Right lobe of liver (tissue), 6 donors: ENCODE measurements around the gene RASSF7. TPM values are rescaled to one million over a fixed set of nuclear protein-coding genes. Genes with fewer than 3 reads are reported as not detected.

ENCODE experiments used
- ATAC-seq, 4 donors: fragments of 200-7000 bp; cut with Tn5 transposase; one replicate each; pipeline ENCODE4 v1.9.1; 2020; ENCODE audit warnings: mild to moderate bottlenecking in 4 of 4, moderate library complexity in 4 of 4
- DNase-seq, 3 donors: peaks; one replicate each; pipeline ENCODE4 v3.0.0-alpha.2; 2020
- H3K27ac ChIP-seq, 3 donors: fragments of 200-600 bp; one replicate each; pipeline ENCODE4 v1.8.0; 2022
- H3K27me3 ChIP-seq, 2 donors: fragments of 200-600 bp; one replicate each; pipeline ENCODE4 v1.8.0; 2022
- H3K36me3 ChIP-seq, 4 donors: fragments of 200-600 bp; sonication (generic) in 1 of 4; one replicate each; pipeline versions ENCODE4 v1.5.1 to v1.8.0; 2017 to 2022; ENCODE audit warnings: control low read depth in 1 of 4
- H3K4me1 ChIP-seq, 4 donors: fragments of 200-600 bp; sonication (generic) in 1 of 4; one replicate each; pipeline versions ENCODE4 v1.5.1 to v1.8.0; 2017 to 2022; ENCODE audit warnings: control low read depth in 1 of 4
- H3K4me3 ChIP-seq, 3 donors: fragments of 200-600 bp; one replicate each; pipeline ENCODE4 v1.8.0; 2022
- H3K9me3 ChIP-seq, 4 donors: fragments of 200-600 bp; sonication (generic) in 1 of 4; one replicate each; pipeline versions ENCODE4 v1.5.1 to v1.8.0; 2017 to 2022; ENCODE audit warnings: control low read depth in 1 of 4
- POLR2A ChIP-seq: fragments of 450-650 bp; IDR thresholded peaks from one replicate; pipeline ENCODE4 v1.6.1; 2017; ENCODE audit warnings: antibody characterized with exemption, mild to moderate bottlenecking
- WGBS: methylation state at CpG from one replicate; pipeline ENCODE4 v1.1.6; 2018; ENCODE audit warnings: low coverage, low lambda C conversion rate; ENCODE audit not compliant: insufficient coverage; ENCODE audit errors: missing lambda C conversion rate; 5-methylcytosine and 5-hydroxymethylcytosine counted together
- intact Hi-C, 2 donors: fragments of 100-400 bp; cut with DNase I; formaldehyde crosslinking; loops; one replicate each; pipeline versions ENCODE4 v1.11.2 to v1.14.1; 2022
- long read RNA-seq: library from polyadenylated mRNA; unstranded; transcript quantifications from one replicate; pipeline ENCODE4 v2.0.0, GENCODE V29; 2019
- total RNA-seq, 6 experiments: library from RNA; depleted of rRNA in 2 of 6; stranded (reverse); fragments of >200 nt in 2 of 6; fragmentation: NEBNext Ultra II Directional in 3 of 6; extraction: Animal tissue kit (Norgen Biotek cat#: 25700) in 3 of 6; gene quantifications; one replicate each; pipeline versions ENCODE4 v1.1.0 to v1.2.4, GENCODE V29; 2016 to 2023
- TF ChIP-seq, protein P1 (sequence below), 4 donors: fragments of 200-600 bp in 3 of 4; fragments of 450-650 bp in 1 of 4; IDR thresholded peaks; one replicate each; pipeline versions ENCODE4 v1.5.1 to v1.8.0; 2016 to 2022; ENCODE audit warnings: antibody characterized with exemption in 4 of 4, mild to moderate bottlenecking in 2 of 4
- donor health status: DM: no; HTN: yes; CAD: no.
- donor health status: DM: no; HTN: no; CAD: no.
- donor health status: DM: no; HTN: no; CAD: no.
- donor health status: DM: no; HTN: yes; CAD: no.
- donor health status: DM: no; HTN: yes; CAD: no.

The RASSF7 gene, protein sequence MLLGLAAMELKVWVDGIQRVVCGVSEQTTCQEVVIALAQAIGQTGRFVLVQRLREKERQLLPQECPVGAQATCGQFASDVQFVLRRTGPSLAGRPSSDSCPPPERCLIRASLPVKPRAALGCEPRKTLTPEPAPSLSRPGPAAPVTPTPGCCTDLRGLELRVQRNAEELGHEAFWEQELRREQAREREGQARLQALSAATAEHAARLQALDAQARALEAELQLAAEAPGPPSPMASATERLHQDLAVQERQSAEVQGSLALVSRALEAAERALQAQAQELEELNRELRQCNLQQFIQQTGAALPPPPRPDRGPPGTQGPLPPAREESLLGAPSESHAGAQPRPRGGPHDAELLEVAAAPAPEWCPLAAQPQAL
- 10 to 100 TPM; 20.5 to 61.1 (median 39.5) TPM for total RNA-seq
- long read RNA-seq, transcript RASSF7-201 (4 exons, 1,731 nt): major isoform, 6 of 15 reads
- long read RNA-seq, partial matches to known transcripts: 4 of 15 reads
- long read RNA-seq, other reads (novel, unspliced or antisense): 4 of 15 reads

DNA sequence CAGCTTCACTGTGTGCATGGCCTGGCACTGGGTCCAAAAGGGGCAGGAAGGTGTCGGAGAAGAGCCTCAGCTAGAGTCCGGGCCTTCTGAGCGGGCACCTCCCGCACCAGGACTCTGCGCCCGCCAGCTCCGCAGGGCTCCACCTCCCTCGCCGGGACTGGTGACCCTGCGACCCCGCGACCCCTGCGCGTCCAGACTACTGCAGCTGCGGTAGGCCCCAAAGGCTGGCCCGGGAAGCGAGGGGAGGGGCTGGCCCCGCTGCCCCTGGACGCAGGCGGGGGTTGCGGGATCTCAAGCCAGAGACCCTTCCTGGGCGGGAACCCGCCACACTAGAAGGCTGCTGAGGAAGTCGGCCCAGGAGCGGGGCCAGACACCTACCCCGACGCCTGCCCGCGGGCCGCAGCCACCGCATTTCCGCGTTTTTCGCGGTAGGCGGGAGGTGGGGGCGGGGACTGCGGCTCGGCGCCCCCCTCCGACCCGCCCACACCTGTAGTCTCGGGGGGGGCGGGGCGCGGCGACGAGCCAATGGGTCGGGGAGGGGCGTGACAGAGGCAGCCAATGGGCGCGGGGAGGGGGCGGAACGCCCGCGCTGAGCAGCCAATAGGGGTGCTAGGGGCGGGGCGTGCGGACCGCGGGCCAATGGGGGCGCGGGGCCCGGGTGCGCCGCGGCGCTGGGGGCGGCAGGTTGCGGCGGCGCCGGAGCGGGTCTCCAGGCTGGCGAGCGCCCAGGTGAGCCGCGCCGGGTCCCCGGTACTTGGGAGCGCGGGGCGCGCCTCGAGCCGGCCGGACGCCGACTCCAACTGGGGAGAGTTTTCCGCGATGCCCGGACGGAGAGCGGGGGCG lies at the start of gene RASSF7, which contains the start of gene LMNTD2:
Gene RASSF7, plus strand, starts transcription at position 666 of the 843 bp plus-strand sequence. CDS start 799 bp downstream, outside the sequence.
Gene LMNTD2, minus strand, starts transcription at position 434 of the 843 bp plus-strand sequence. Its CDS starts 22 bp downstream, at position 412.
- intact Hi-C loops: no loop called here
- Histone ChIP-seq H3K36me3 (peaks cover 0 to 6% (median 2%) of the 10 kb centered on the region in 4 donors), H3K27ac (peak within 1 kb of the TSS; percentile 50 to 83 (median 81)), H3K9me3 (no peaks in the 10 kb centered on the region), H3K4me1 (peaks cover 0 to 21% (median 8%) of the 10 kb centered on the region in 4 donors), H3K4me3 (peak within 1 kb of the TSS; percentile 83 to 100 (median 84)), H3K27me3 (no peaks in the 10 kb centered on the region)
- DNase-seq (peak; percentile 96), ATAC-seq (peak; percentile 78 to 90 (median 85))
- 20% methylated on average over 1 of the region's 95 CpGs for whole genome bisulfite sequencing
- TF ChIP-seq POLR2A: peak; percentile 75
- TF ChIP-seq, protein P1, sequence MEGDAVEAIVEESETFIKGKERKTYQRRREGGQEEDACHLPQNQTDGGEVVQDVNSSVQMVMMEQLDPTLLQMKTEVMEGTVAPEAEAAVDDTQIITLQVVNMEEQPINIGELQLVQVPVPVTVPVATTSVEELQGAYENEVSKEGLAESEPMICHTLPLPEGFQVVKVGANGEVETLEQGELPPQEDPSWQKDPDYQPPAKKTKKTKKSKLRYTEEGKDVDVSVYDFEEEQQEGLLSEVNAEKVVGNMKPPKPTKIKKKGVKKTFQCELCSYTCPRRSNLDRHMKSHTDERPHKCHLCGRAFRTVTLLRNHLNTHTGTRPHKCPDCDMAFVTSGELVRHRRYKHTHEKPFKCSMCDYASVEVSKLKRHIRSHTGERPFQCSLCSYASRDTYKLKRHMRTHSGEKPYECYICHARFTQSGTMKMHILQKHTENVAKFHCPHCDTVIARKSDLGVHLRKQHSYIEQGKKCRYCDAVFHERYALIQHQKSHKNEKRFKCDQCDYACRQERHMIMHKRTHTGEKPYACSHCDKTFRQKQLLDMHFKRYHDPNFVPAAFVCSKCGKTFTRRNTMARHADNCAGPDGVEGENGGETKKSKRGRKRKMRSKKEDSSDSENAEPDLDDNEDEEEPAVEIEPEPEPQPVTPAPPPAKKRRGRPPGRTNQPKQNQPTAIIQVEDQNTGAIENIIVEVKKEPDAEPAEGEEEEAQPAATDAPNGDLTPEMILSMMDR (IDR thresholded peaks at IDR 0.05): no peak

DNA sequence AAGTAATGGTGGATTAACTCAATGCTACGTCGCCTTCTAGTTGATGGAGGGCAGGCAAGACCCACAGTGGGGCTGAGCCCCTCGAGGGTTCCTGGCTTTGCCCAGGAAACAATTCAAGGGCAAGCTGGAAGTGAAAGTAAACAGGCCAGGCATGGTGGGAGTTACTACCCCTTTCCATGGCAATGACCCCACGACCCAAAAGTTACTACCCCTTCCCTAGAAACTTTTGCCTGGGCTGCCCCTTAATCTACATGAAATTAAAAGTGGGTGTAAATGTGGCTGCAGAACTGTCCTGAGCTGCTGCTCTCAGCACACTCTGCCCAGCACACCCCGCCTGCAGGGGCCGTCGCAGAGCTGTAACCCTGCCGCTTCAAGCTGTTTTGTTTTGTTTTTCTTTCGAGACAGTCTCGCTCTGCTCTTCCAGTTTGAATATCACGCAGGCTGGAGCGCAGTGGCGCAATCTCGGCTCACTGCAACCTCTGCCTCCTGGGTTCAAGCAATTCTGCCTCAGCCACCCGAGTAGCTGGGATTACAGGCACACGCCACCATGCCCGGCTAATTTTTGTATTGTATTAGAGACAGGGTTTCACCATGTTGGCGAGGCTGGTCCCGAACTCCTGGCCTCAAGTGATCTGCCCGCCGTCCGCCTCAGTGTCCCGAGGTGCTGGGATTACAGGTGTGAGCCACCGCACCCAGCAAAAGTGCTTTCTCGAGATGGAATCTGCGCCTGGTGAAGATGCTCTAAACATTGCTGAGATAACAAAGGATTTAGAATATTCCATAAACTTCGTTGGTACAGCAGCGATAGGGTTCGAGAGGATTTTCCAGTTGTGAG lies 47.8 kb upstream of the RASSF7 start:
- intact Hi-C loops: no loop called here
- WGBS: 90% methylated on average over 28 of the region's 29 CpGs
- DNase-seq (peak in 1 of 3 donors; percentile 21), ATAC-seq (peak in 3 of 4 donors; percentile 29 to 62 (median 42))
- Histone ChIP-seq H3K4me3 (no peak overlapping the region), H3K4me1 (peaks cover 0 to 2% (median under 1%) of the 10 kb centered on the region in 4 donors), H3K27me3 (no peaks in the 10 kb centered on the region), H3K27ac (no peak overlapping the region), H3K36me3 (no peaks in the 10 kb centered on the region), H3K9me3 (no peaks in the 10 kb centered on the region)
- no peak for TF ChIP-seq POLR2A
- TF ChIP-seq, protein P1 (IDR thresholded peaks at IDR 0.05): no peak

DNA sequence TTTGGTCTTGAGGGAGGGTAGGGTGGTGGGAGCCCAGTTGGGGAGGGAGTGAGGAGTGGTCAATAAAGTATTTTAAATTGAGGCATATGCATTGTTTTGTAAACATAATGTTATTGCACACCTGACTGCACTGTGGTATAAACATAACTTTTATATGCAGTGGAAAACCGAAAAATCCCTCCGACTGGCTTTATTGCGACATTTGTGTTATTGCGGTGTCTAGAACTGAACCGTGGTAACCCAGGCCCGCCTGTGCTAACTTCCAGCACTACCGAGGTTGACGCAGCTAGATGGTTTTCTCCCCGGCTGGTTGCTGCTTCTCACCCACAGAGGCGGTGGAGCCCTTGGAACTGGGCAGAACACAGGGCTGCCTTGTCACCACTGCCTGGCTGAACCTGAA lies 46.2 kb upstream of the RASSF7 start:
- TF ChIP-seq, protein P1 (IDR thresholded peaks at IDR 0.05): no peak
- TF ChIP-seq POLR2A: no peak
- WGBS: 80% methylated on average over 6 of the region's 10 CpGs
- intact Hi-C loops: no loop called here
- H3K4me1 ChIP-seq: peaks cover 0 to 5% (median 0%) of the 10 kb centered on the region in 4 donors
- no peak overlapping the region for H3K27ac ChIP-seq
- no peaks in the 10 kb centered on the region for H3K27me3 ChIP-seq
- no peaks in the 10 kb centered on the region for H3K9me3 ChIP-seq
- DNase-seq (peak in 1 of 3 donors; percentile 18), ATAC-seq (no peak)
- H3K4me3 ChIP-seq: no peak overlapping the region
- no peaks in the 10 kb centered on the region for H3K36me3 ChIP-seq

DNA sequence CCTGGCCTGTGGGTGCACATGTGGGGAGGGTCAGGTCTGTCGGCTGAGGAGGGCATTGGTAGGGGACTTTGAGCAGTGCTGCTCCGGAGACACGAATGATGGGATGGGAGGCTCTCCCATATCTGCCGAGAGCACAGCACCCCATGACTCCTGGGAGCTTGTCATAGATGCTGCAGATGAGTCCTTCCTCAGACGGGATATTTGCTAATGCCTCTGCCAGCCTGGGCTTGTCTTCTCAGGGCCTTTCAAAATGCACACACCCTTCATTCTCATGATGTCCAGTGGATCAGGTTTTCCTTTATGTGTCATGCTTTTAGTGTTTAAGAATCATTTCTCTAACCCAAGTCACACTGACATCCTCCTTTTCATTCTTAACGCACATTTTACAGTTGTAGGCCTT lies 45.6 kb upstream of the RASSF7 start:
- H3K4me3 ChIP-seq: no peak overlapping the region
- peaks cover 0 to 5% (median 0%) of the 10 kb centered on the region in 4 donors for H3K4me1 ChIP-seq
- H3K9me3 ChIP-seq: no peaks in the 10 kb centered on the region
- ATAC-seq (no peak), DNase-seq (no peak)
- no peak overlapping the region for H3K27ac ChIP-seq
- TF ChIP-seq, protein P1 (IDR thresholded peaks at IDR 0.05): no peak
- TF ChIP-seq POLR2A: no peak
- intact Hi-C loops: no loop called here
- H3K27me3 ChIP-seq: no peaks in the 10 kb centered on the region
- WGBS: 97% methylated on average over 4 of the region's 6 CpGs
- no peaks in the 10 kb centered on the region for H3K36me3 ChIP-seq
